GM12878 (cell line): Measurements from ENCODE around the gene CD248. TPM values are rescaled to one million over a fixed set of nuclear protein-coding genes. Genes with fewer than 3 reads are reported as not detected.

Source experiments
- ATAC-seq: fragments of 200-7000 bp; cut with Tn5 transposase; 3 replicates; pipeline ENCODE4 v1.9.1; 2020; ENCODE audit warnings: mild to moderate bottlenecking, moderate library complexity
- BruUV-seq: library from RNA; stranded (reverse); fragments of 400-500 nt; replicated peaks from 2 replicates; lab custom pipeline; 2021; lab: Mats Ljungman, UMichigan
- CTCF ChIA-PET: fragments of 300-600 bp; sonication (Branson Sonifier 250); formaldehyde crosslinking; extraction: SDS; loops from one replicate; lab custom pipeline; 2021; ENCODE audit warnings: inconsistent platforms; lab: Yijun Ruan, JAX
- POLR2A ChIA-PET: fragments of 350-600 bp; formaldehyde crosslinking; extraction: SDS; loops from one replicate; lab custom pipeline; 2021; ENCODE audit warnings: inconsistent platforms; lab: Charles Lee
- RAD21 ChIA-PET: fragments of 300-600 bp; sonication (Branson Sonifier 250); formaldehyde crosslinking; loops from one replicate; lab custom pipeline; 2023; ENCODE audit warnings: antibody characterized with exemption; ENCODE audit not compliant: unreplicated experiment; lab: Charles Lee
- SMC1A ChIA-PET: fragments of 300-600 bp; sonication (Branson Sonifier 250); formaldehyde crosslinking; loops from one replicate; lab custom pipeline; 2023; ENCODE audit not compliant: unreplicated experiment, uncharacterized antibody; lab: Charles Lee
- DNase-seq: peaks from one replicate; pipeline ENCODE4 v3.0.0-alpha.2; 2011; ENCODE audit warnings: low read depth, low spot score
- FAIRE-seq: peaks from 3 replicates; lab custom pipeline; 2011; peaks lifted over from hg19 to GRCh38; lab: Jason Lieb, UNC
- H2AFZ ChIP-seq: 2 replicates; pipeline ENCODE4 v1.6.0; 2011; ENCODE audit warnings: low read depth, low read length, control low read depth; ENCODE audit not compliant: control insufficient read depth
- H3K27ac ChIP-seq: 2 replicates; pipeline ENCODE4 v1.5.1; 2011; ENCODE audit warnings: control low read depth; ENCODE audit not compliant: control insufficient read depth, insufficient read depth
- H3K27me3 ChIP-seq, 2 experiments: replicated peaks in 1 of 2; 2 replicates each; pipeline versions ENCODE4 v1.6.0 to v1.6.1; 2011; ENCODE audit warnings: low read length in 1 of 2; ENCODE audit not compliant: control insufficient read depth in 2 of 2, insufficient read depth in 2 of 2
- H3K36me3 ChIP-seq, 2 experiments: 2 replicates each; pipeline ENCODE4 v1.5.1; 2011; ENCODE audit warnings: low read length in 1 of 2; ENCODE audit not compliant: control insufficient read depth in 2 of 2, insufficient read depth in 2 of 2
- H3K4me1 ChIP-seq: 2 replicates; pipeline ENCODE4 v1.6.1; 2011; ENCODE audit warnings: mild to moderate bottlenecking, low read length, moderate library complexity, mixed read lengths; ENCODE audit not compliant: control insufficient read depth, insufficient read depth
- H3K4me2 ChIP-seq: 2 replicates; pipeline ENCODE4 v1.6.0; 2011; ENCODE audit warnings: control low read depth; ENCODE audit not compliant: control insufficient read depth, insufficient read depth
- H3K4me3 ChIP-seq: fragments of 200-600 bp; sonication (generic); 2 replicates; pipeline ENCODE4 v1.5.1; 2016
- H3K79me2 ChIP-seq: 2 replicates; pipeline ENCODE4 v1.6.0; 2011; ENCODE audit warnings: low read length; ENCODE audit not compliant: control insufficient read depth, insufficient read depth
- H3K9ac ChIP-seq: 2 replicates; pipeline ENCODE4 v1.8.0; 2011; ENCODE audit warnings: low read length, control low read depth, mixed read lengths; ENCODE audit not compliant: control insufficient read depth, insufficient read depth
- H3K9me3 ChIP-seq: replicated peaks from 3 replicates; pipeline ENCODE4 v1.5.1; 2011; ENCODE audit warnings: mild to moderate bottlenecking, low read length; ENCODE audit not compliant: control insufficient read depth, insufficient read depth
- H4K20me1 ChIP-seq: 2 replicates; pipeline ENCODE4 v1.6.0; 2011; ENCODE audit not compliant: control insufficient read depth, insufficient read depth
- BCL11A ChIP-seq: IDR thresholded peaks from 2 replicates; pipeline ENCODE4 v1.6.1; 2011; ENCODE audit warnings: low read depth, low read length
- MYC ChIP-seq: IDR thresholded peaks from 2 replicates; pipeline ENCODE4 v1.6.1; 2011; ENCODE audit warnings: mild to moderate bottlenecking, low read length, moderate library complexity, inconsistent platforms; ENCODE audit not compliant: insufficient read depth, insufficient replicate concordance, insufficient read length, severe bottlenecking
- SRF ChIP-seq, 2 experiments: IDR thresholded peaks; 2 replicates each; pipeline ENCODE4 v1.6.1; 2011; ENCODE audit warnings: low read depth in 2 of 2, low read length in 2 of 2, mild to moderate bottlenecking in 1 of 2, moderate library complexity in 1 of 2
- TCF12 ChIP-seq: IDR thresholded peaks from 2 replicates; pipeline ENCODE4 v1.6.1; 2011; ENCODE audit warnings: low read depth, mild to moderate bottlenecking, low read length
- WRNIP1 ChIP-seq: IDR thresholded peaks from 2 replicates; pipeline ENCODE4 v1.6.1; 2011; ENCODE audit warnings: low read depth, low read length, improper control_type of control experiment, borderline replicate concordance
- ZNF384 ChIP-seq: IDR thresholded peaks from 2 replicates; pipeline ENCODE4 v1.6.1; 2012; ENCODE audit warnings: low read depth, mild to moderate bottlenecking, low read length, improper control_type of control experiment, borderline replicate concordance
- ZNF622 ChIP-seq: fragments of 450-650 bp; IDR thresholded peaks from 2 replicates; pipeline ENCODE4 v1.6.1; 2017; ENCODE audit warnings: mild to moderate bottlenecking, inconsistent platforms
- WGBS: methylation state at CpG from one replicate; pipeline ENCODE4 v1.1.6; 2016; ENCODE audit warnings: low lambda C conversion rate; ENCODE audit not compliant: insufficient replicate concordance, insufficient coverage; ENCODE audit errors: missing lambda C conversion rate; 5-methylcytosine and 5-hydroxymethylcytosine counted together
- in situ Hi-C: fragments of 300-500 bp; cut with MboI; formaldehyde crosslinking; loops from 9 replicates; pipeline ENCODE4 v1.14.3; 2018; ENCODE audit warnings: mixed read lengths
- intact Hi-C: fragments of 100-400 bp; cut with micrococcal nuclease; formaldehyde crosslinking; loops from one replicate; pipeline ENCODE4 v1.14.2; 2022; ENCODE audit not compliant: unreplicated experiment
- polyA plus RNA-seq, 11 experiments: library from polyadenylated mRNA; depleted of rRNA in 4 of 11; unstranded in 6 of 11; stranded (reverse) in 5 of 11; fragments of >200 nt; fragmentation: Nextera tagmentation in 4 of 11; fragmentation: Illumina TruSeq in 1 of 11; extraction: Ambion mirVana in 4 of 11; extraction: Trizol in 1 of 11; gene quantifications; 1 replicate in 1 of 11; 2 replicates in 10 of 11; pipeline versions ENCODE4 v1.2.1 to v1.2.3, GENCODE V29; 2011 to 2016; ENCODE audit warnings: inconsistent platforms in 2 of 11, missing spikeins in 2 of 11, low read depth in 1 of 11
- total RNA-seq, 4 experiments: library from RNA; depleted of rRNA in 3 of 4; stranded (reverse); fragments of >200 nt in 3 of 4; fragmentation: Illumina TruSeq in 1 of 4; extraction: Trizol in 1 of 4; gene quantifications; 2 replicates each; pipeline versions ENCODE4 v1.2.1 to v1.2.3, GENCODE V29; 2013 to 2021
- TF ChIP-seq, protein P1 (sequence below): IDR thresholded peaks from 2 replicates; pipeline ENCODE4 v1.6.1; 2011; ENCODE audit warnings: low read depth, mild to moderate bottlenecking, low read length, moderate library complexity, borderline replicate concordance; ENCODE audit errors: extremely low read depth
- TF ChIP-seq, protein P2 (sequence below): fragments of 150-350 bp; IDR thresholded peaks from 2 replicates; pipeline ENCODE4 v1.6.1; 2016; ENCODE audit warnings: low read depth, low read length
- TF ChIP-seq, protein P3 (sequence below): fragments of 450-650 bp; IDR thresholded peaks from 2 replicates; pipeline ENCODE4 v1.6.1; 2017; ENCODE audit warnings: low read depth, mild to moderate bottlenecking, moderate library complexity

Gene CD248
- total and polyA plus RNA-seq, 10 of the 15 experiments (the other 5 are each of a cell fraction or from before 2014, with no cell fraction given) = 0.10 to 0.21 (median 0.20) TPM; not detected in 7

DNA sequence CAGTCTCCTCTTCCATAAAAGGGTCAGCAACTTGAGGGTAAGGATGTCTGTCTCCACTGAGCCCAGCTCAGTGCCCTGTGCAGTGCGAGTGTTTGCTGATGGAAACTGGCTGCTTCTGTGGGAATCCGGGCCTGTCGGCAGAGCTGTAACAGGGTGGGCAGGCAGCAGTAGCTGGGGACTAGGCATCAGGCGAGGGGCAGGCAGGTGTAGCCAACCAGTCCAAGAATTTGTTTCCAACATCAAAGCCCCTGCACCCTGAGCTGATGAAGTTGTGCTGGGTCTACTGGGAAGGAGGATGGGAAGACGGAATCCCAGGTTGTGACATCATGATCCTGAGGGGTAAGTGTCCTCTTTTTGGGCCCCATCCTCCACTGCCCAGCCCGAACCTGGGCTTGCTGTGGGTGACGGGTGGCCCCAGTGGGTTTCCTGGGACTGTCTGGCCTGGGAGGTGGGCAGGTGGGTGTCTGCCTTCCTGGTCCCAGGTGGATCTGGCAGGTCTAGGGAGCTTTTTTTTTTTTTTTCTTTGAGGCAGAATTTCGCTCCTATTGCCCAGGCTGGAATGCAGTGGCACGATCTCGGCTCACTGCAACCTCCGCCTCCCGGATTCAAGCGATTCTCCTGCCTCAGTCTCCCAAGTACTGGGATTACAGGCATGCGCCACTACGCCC lies 43.7 kb upstream of the CD248 start:
- FAIRE-seq = no peak
- H4K20me1 ChIP-seq = no peaks in the 10 kb centered on the region
- H3K9ac ChIP-seq = no peak overlapping the region

More for the DNA sequence above, 43.7 kb upstream of the CD248 start:
- Histone ChIP-seq H3K27ac (no peak overlapping the region), H3K4me3 (no peak overlapping the region), H3K4me1 (no peaks in the 10 kb centered on the region), H2AFZ (no peak overlapping the region), H3K9me3 (no peaks in the 10 kb centered on the region), H3K79me2 (no peaks in the 10 kb centered on the region), H3K36me3 (0 out of 4 replicates have a peak, but pooled peaks cover 0 to 2% of the 10 kb centered on the region in 2 experiments), H3K27me3 (no peaks in the 10 kb centered on the region), H3K4me2 (no peak overlapping the region)
- ATAC-seq (no peak), DNase-seq (no peak)
- in situ Hi-C loops (no loop called here), intact Hi-C loops (no loop called here)
- no TSS peak for BruUV-seq
- TF ChIP-seq, protein P1, sequence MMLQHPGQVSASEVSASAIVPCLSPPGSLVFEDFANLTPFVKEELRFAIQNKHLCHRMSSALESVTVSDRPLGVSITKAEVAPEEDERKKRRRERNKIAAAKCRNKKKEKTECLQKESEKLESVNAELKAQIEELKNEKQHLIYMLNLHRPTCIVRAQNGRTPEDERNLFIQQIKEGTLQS = no peak
- TF ChIP-seq, protein P2, sequence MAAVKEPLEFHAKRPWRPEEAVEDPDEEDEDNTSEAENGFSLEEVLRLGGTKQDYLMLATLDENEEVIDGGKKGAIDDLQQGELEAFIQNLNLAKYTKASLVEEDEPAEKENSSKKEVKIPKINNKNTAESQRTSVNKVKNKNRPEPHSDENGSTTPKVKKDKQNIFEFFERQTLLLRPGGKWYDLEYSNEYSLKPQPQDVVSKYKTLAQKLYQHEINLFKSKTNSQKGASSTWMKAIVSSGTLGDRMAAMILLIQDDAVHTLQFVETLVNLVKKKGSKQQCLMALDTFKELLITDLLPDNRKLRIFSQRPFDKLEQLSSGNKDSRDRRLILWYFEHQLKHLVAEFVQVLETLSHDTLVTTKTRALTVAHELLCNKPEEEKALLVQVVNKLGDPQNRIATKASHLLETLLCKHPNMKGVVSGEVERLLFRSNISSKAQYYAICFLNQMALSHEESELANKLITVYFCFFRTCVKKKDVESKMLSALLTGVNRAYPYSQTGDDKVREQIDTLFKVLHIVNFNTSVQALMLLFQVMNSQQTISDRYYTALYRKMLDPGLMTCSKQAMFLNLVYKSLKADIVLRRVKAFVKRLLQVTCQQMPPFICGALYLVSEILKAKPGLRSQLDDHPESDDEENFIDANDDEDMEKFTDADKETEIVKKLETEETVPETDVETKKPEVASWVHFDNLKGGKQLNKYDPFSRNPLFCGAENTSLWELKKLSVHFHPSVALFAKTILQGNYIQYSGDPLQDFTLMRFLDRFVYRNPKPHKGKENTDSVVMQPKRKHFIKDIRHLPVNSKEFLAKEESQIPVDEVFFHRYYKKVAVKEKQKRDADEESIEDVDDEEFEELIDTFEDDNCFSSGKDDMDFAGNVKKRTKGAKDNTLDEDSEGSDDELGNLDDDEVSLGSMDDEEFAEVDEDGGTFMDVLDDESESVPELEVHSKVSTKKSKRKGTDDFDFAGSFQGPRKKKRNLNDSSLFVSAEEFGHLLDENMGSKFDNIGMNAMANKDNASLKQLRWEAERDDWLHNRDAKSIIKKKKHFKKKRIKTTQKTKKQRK = no peak
- TF ChIP-seq ZNF622 (no peak), BCL11A (no peak), WRNIP1 (no peak), TCF12 (no peak), ZNF384 (no peak), MYC (no peak), SRF (IDR thresholded peaks at IDR 0.05; ENCODE audit: low read depth in 2 of 2, low read length in 2 of 2) (no peak)
- TF ChIP-seq, protein P3, sequence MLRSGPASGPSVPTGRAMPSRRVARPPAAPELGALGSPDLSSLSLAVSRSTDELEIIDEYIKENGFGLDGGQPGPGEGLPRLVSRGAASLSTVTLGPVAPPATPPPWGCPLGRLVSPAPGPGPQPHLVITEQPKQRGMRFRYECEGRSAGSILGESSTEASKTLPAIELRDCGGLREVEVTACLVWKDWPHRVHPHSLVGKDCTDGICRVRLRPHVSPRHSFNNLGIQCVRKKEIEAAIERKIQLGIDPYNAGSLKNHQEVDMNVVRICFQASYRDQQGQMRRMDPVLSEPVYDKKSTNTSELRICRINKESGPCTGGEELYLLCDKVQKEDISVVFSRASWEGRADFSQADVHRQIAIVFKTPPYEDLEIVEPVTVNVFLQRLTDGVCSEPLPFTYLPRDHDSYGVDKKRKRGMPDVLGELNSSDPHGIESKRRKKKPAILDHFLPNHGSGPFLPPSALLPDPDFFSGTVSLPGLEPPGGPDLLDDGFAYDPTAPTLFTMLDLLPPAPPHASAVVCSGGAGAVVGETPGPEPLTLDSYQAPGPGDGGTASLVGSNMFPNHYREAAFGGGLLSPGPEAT = no peak
- ChIA-PET SMC1A (interaction anchor here (1.1 kb wide), 1 partner anchor 26 kb away, joined by 3 read pairs; no protein-coding TSS in a partner anchor), RAD21 (interaction anchor here (0.6 to 1.4 kb wide), 3 partner anchors 48 to 666 kb away, joined by 3 to 6 read pairs (median 4); no protein-coding TSS in a partner anchor), POLR2A (interaction anchor here (0.6 to 0.9 kb wide), 2 partner anchors 35 to 155 kb away, joined by 3 to 4 read pairs; no protein-coding TSS in a partner anchor), CTCF (interaction anchor here (3.0 kb wide), 1 partner anchor 25 kb away, joined by 12 read pairs; no protein-coding TSS in a partner anchor)
- 80% methylated on average over 15 of the region's 15 CpGs for whole genome bisulfite sequencing
